Measurements from ENCODE around the gene PAQR4. TPM values are rescaled to one million over a fixed set of nuclear protein-coding genes. Genes with fewer than 3 reads are reported as not detected.

Gene PAQR4
- total RNA-seq, 6 donors from 2014 or later: 5.2 to 13.5 (median 8.3) TPM

DNA sequence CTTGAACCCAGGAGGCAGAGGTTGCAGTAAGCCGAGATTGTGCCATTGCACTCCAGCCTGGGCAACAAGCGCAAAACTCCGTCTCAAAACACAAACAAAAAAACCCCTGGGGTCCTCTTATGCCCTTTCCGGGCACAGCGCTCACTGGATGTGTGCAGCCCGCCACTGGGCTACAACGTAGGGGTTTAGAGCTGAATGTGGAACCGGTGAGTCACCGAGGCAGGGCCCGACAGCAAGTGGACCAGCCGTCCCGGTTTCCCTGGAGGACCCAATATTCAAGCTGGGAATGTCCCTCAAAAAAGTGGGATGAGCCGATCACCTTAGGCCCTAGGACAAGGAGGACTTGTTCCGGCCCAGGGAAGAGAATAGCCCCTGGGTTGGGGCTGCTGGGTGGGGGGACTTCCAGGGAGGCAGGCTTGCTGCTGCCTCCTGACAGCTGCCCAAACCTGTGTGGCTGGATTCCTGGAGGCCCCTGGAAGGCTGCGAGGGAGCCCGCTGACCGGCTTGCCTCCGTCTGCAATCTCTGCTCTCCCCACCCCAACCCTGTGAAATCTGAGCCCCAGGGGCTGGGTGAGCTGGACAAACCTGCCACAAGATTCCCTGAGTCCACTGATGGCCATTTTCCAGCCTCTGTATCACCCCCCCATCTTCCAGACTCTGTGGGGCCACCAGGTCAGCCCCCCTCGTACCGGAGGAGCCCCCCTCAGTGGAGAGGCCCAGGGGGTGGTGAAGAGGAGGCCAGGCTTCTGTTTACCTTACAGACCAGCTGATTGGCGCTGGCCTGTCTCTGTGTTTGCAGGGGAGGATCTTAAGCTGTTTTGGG is 40.6 kb downstream of the PAQR4 start:
- Histone ChIP-seq H3K9me3 (no peaks in the 10 kb centered on the region), H3K27ac (peak overlapping the region; percentile 58 to 78 (median 74)), H3K36me3 (no peaks in the 10 kb centered on the region), H3K4me1 (peaks cover 21 to 56% (median 37%) of the 10 kb centered on the region in 4 donors), H3K27me3 (no peaks in the 10 kb centered on the region), H3K4me3 (no peak overlapping the region)
- peak in 1 of 2 donors; percentile 69 for ATAC-seq (ENCODE audit: low FRiP score in 2 of 2)
- TF ChIP-seq POLR2AphosphoS5 (IDR thresholded peaks at IDR 0.05) (peak in 1 of 2 donors; percentile 32), EP300 (IDR thresholded peaks at IDR 0.05) (peak in 1 of 4 donors; percentile 40), POLR2A (IDR thresholded peaks at IDR 0.05) (peak in 2 of 4 donors; percentile 18 to 41)
- TF ChIP-seq, protein P1, sequence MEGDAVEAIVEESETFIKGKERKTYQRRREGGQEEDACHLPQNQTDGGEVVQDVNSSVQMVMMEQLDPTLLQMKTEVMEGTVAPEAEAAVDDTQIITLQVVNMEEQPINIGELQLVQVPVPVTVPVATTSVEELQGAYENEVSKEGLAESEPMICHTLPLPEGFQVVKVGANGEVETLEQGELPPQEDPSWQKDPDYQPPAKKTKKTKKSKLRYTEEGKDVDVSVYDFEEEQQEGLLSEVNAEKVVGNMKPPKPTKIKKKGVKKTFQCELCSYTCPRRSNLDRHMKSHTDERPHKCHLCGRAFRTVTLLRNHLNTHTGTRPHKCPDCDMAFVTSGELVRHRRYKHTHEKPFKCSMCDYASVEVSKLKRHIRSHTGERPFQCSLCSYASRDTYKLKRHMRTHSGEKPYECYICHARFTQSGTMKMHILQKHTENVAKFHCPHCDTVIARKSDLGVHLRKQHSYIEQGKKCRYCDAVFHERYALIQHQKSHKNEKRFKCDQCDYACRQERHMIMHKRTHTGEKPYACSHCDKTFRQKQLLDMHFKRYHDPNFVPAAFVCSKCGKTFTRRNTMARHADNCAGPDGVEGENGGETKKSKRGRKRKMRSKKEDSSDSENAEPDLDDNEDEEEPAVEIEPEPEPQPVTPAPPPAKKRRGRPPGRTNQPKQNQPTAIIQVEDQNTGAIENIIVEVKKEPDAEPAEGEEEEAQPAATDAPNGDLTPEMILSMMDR (IDR thresholded peaks at IDR 0.05): no peak
- peak in 1 of 2 donors; percentile 90 for DNase-seq
- WGBS, 2 donors: 44 to 45% methylated on average over 10 to 21 of the region's 21 CpGs

DNA sequence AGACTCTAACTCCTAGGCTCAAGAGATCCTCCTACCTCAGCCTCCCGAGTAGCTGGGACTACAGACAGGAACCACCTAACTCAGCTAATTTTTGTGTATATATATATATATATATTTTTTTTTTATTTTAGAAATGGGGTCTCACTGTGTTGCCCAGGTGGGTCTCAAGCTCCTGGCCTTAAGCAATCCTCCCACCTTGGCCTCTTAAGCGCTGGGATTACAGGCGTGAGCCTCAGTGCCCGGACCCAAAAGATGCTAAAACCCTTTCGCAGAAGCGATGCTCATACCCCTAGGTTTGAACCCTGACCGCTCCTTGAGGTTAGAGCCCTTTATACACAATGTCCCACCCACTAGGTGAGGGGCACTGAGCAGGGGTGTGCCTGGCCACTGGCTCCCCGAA is 41.4 kb downstream of the PAQR4 start:
- WGBS, 2 donors: 84 to 92% methylated on average over 7 to 8 of the region's 8 CpGs
- ATAC-seq (ENCODE audit: low FRiP score in 2 of 2) (no peak), DNase-seq (no peak)
- no peak overlapping the region for H3K4me3 ChIP-seq
- H3K9me3 ChIP-seq: no peaks in the 10 kb centered on the region
- no peaks in the 10 kb centered on the region for H3K36me3 ChIP-seq
- H3K27me3 ChIP-seq: no peaks in the 10 kb centered on the region
- H3K4me1 ChIP-seq: peaks cover 16 to 52% (median 35%) of the 10 kb centered on the region in 4 donors
- TF ChIP-seq POLR2A (IDR thresholded peaks at IDR 0.05) (no peak), EP300 (IDR thresholded peaks at IDR 0.05) (no peak), POLR2AphosphoS5 (IDR thresholded peaks at IDR 0.05) (no peak)
- TF ChIP-seq, protein P1 (IDR thresholded peaks at IDR 0.05): no peak
- H3K27ac ChIP-seq: peak overlapping the region in 3 of 4 donors; percentile 58 to 78 (median 76)

DNA sequence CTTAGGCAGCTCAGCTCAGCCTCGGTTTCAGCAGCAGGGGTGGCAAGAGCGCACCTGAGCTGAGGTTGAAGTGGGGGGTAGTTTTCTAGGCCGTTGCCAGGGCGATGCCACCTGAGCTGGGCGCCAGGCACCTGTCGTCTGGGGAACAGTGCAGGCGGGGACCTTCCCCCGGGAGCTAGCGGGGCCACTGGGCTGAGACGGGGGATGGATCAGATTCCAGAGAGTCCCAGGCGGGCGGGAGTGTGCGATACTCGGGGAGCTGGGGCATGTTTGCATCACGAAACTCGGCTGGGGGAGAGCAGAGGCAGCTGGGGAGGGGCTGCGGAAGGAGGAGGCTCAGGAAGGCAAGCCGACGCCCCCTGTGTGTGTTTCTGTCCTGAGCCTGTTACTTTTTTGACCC is 43.1 kb downstream of the PAQR4 start:
- DNase-seq (no peak), ATAC-seq (ENCODE audit: low FRiP score in 2 of 2) (peak in 1 of 2 donors; percentile 19)
- peaks cover 0 to under 1% (median 0%) of the 10 kb centered on the region in 4 donors for H3K27me3 ChIP-seq
- H3K9me3 ChIP-seq: no peaks in the 10 kb centered on the region
- H3K36me3 ChIP-seq: no peaks in the 10 kb centered on the region
- no peak overlapping the region for H3K4me3 ChIP-seq
- H3K27ac ChIP-seq: no peak overlapping the region
- peaks cover 16 to 43% (median 33%) of the 10 kb centered on the region in 4 donors for H3K4me1 ChIP-seq
- TF ChIP-seq, protein P1 (IDR thresholded peaks at IDR 0.05): no peak
- TF ChIP-seq EP300 (IDR thresholded peaks at IDR 0.05): no peak
- TF ChIP-seq POLR2AphosphoS5 (IDR thresholded peaks at IDR 0.05): no peak
- TF ChIP-seq POLR2A (IDR thresholded peaks at IDR 0.05): no peak
- WGBS, 2 donors: 7 to 16% methylated on average over 13 to 19 of the region's 19 CpGs

DNA sequence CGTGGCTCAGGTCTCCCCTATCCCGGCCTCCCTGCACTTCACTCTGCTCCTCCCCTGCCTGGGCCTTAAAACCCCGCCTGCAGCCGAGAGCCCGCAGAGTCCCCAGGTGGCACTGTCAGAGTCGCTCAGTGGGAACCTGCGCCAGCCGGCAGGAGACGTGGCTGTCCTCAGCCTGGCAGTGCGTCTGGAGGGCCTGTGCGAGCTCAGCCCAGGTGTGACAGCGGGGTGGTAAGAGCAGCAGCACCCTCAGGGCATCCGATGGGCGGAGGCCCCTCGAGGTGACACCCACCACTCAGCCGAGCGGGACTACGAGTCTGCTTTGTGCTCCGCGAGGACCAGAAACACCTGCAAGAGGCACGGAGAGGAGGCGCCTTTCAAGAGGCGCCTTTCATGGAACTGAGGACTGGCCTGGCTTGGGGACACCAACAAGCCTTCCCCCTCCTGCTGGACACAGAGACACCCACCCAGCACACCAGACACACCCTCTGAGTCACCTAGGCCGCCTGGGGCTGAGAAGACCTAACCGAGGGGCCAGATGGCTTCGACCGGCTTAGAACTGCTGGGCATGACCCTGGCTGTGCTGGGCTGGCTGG is 43.8 kb downstream of the PAQR4 start, which contains the start of gene CLDN9:
Gene CLDN9 (plus strand): TSS at position 96 of the 593 bp plus-strand sequence. CDS start 440 bp downstream, at position 536.
- TF ChIP-seq, protein P1 (IDR thresholded peaks at IDR 0.05): no peak
- no peak for TF ChIP-seq EP300 (IDR thresholded peaks at IDR 0.05)
- TF ChIP-seq POLR2AphosphoS5 (IDR thresholded peaks at IDR 0.05): peak in 1 of 2 donors; percentile 65
- TF ChIP-seq POLR2A (IDR thresholded peaks at IDR 0.05): peak in 1 of 4 donors; percentile 51
- Histone ChIP-seq H3K4me3 (no peak within 1 kb of the TSS), H3K9me3 (no peaks in the 10 kb centered on the region), H3K27ac (peak within 1 kb of the TSS in 1 of 4 donors; percentile 26), H3K4me1 (peaks cover 12 to 39% (median 28%) of the 10 kb centered on the region in 4 donors), H3K27me3 (peaks cover 0 to 8% (median 1%) of the 10 kb centered on the region in 4 donors), H3K36me3 (no peaks in the 10 kb centered on the region)
- 27 to 61% methylated on average over 12 to 20 of the region's 27 CpGs for WGBS, 2 donors
- DNase-seq (peak; percentile 76 to 85), ATAC-seq (ENCODE audit: low FRiP score in 2 of 2) (peak; percentile 37 to 62)

Data from upper lobe of left lung (tissue), 6 donors.